K562 (cell line): ENCODE results near the gene SLC22A3. TPM values are rescaled to one million over a fixed set of nuclear protein-coding genes. Genes with fewer than 3 reads are reported as not detected.

Source experiments
- ATAC-seq: fragments of 200-7000 bp; cut with Tn5 transposase; 3 replicates; pipeline ENCODE4 v1.9.1; 2020; ENCODE audit warnings: moderate library complexity
- BruUV-seq: library from RNA; stranded (reverse); fragments of 400-500 nt; replicated peaks from 2 replicates; lab custom pipeline; 2021; lab: Mats Ljungman, UMichigan
- CTCF ChIA-PET: fragments of 300-600 bp; formaldehyde crosslinking; extraction: SDS; loops from one replicate; lab custom pipeline; 2021; ENCODE audit warnings: low intra/inter-chr PET ratio; lab: Yijun Ruan, JAX
- POLR2A ChIA-PET: fragments of 300-600, 350-650 bp; sonication (Branson Sonifier 250); formaldehyde crosslinking; extraction: SDS; loops from one replicate; lab custom pipeline; 2021; ENCODE audit warnings: antibody characterized with exemption, inconsistent platforms; lab: Yijun Ruan, JAX
- DNase-seq, 4 experiments: peaks; one replicate each; pipeline versions ENCODE4 v3.0.0 to v3.0.0-alpha.2; 2011 to 2018; ENCODE audit warnings: low spot score in 3 of 4, mixed read lengths in 3 of 4; ENCODE audit errors: extremely low read depth in 1 of 4
- FAIRE-seq: peaks from 2 replicates; lab custom pipeline; 2011; peaks lifted over from hg19 to GRCh38; lab: Jason Lieb, UNC
- H2AFZ ChIP-seq: 2 replicates; pipeline ENCODE4 v1.6.0; 2011; ENCODE audit warnings: low read depth, low read length, control low read depth, inconsistent platforms
- H3K27ac ChIP-seq: fragments of 200-600 bp; 3 replicates; pipeline ENCODE4 v1.8.0; 2011; ENCODE audit warnings: low read depth, mild to moderate bottlenecking, control low read depth, inconsistent platforms, low read length, moderate library complexity, mixed read lengths; ENCODE audit errors: extremely low read depth
- H3K27me3 ChIP-seq, 2 experiments: fragments of 300-600 bp in 1 of 2; 2 replicates in 1 of 2; 3 replicates in 1 of 2; pipeline versions ENCODE4 v1.6.0 to v1.8.0; 2011; ENCODE audit warnings: inconsistent platforms in 2 of 2, low read length in 2 of 2, mild to moderate bottlenecking in 1 of 2, mixed read lengths in 1 of 2, moderate library complexity in 1 of 2; ENCODE audit not compliant: control insufficient read depth in 2 of 2, insufficient read depth in 2 of 2
- H3K36me3 ChIP-seq: fragments of 300-600 bp; 3 replicates; pipeline ENCODE4 v1.8.0; 2011; ENCODE audit warnings: mild to moderate bottlenecking, low read length, inconsistent platforms; ENCODE audit not compliant: control insufficient read depth, insufficient read depth
- H3K4me1 ChIP-seq, 2 experiments: fragments of 200-600 bp in 1 of 2; replicated peaks in 1 of 2; 2 replicates in 1 of 2; 3 replicates in 1 of 2; pipeline versions ENCODE4 v1.5.1 to v1.8.0; 2011; ENCODE audit warnings: inconsistent platforms in 2 of 2, low read length in 2 of 2, mild to moderate bottlenecking in 1 of 2, mixed read lengths in 1 of 2, moderate library complexity in 1 of 2; ENCODE audit not compliant: control insufficient read depth in 2 of 2, insufficient read depth in 2 of 2
- H3K4me2 ChIP-seq: 2 replicates; pipeline ENCODE4 v1.6.1; 2011; ENCODE audit warnings: low read length, control low read depth, inconsistent platforms, mixed read lengths; ENCODE audit not compliant: insufficient read depth
- H3K4me3 ChIP-seq: fragments of 200-600 bp; sonication (generic), shearing (Covaris generic); 2 replicates; pipeline ENCODE4 v1.5.1; 2016; ENCODE audit warnings: control low read depth, inconsistent platforms
- H3K79me2 ChIP-seq: fragments of 200-600 bp; 3 replicates; pipeline ENCODE4 v1.8.0; 2011; ENCODE audit warnings: low read length, inconsistent platforms; ENCODE audit not compliant: control insufficient read depth, insufficient read depth
- H3K9ac ChIP-seq, 2 experiments: 2 replicates each; pipeline versions ENCODE4 v1.6.0 to v1.6.1; 2011; ENCODE audit warnings: low read depth in 2 of 2, low read length in 2 of 2, control low read depth in 1 of 2, inconsistent platforms in 1 of 2, mild to moderate bottlenecking in 1 of 2, mixed read lengths in 1 of 2; ENCODE audit not compliant: insufficient read depth in 1 of 2
- H3K9me1 ChIP-seq: one replicate; pipeline ENCODE4 v1.6.0; 2011; ENCODE audit warnings: inconsistent platforms, mild to moderate bottlenecking, low read length, moderate library complexity; ENCODE audit not compliant: control insufficient read depth, insufficient read depth
- H3K9me3 ChIP-seq: replicated peaks from 2 replicates; pipeline ENCODE4 v1.5.1; 2011; ENCODE audit warnings: low read depth, low read length, inconsistent platforms; ENCODE audit not compliant: control insufficient read depth, insufficient read depth
- H4K20me1 ChIP-seq: replicated peaks from 2 replicates; pipeline ENCODE4 v1.6.1; 2011; ENCODE audit warnings: low read length, inconsistent platforms, mixed read lengths; ENCODE audit not compliant: control insufficient read depth, insufficient read depth
- GABPA ChIP-seq: fragments of 200-800 bp; sonication (Bioruptor generic); conservative IDR thresholded peaks from 2 replicates; pipeline ENCODE4 v1.6.1; 2016; ENCODE audit warnings: low read depth, missing genetic modification characterization, missing compliant biosample characterization
- HOXB6 ChIP-seq: fragments of 250-450 bp; sonication (Bioruptor Pico); IDR thresholded peaks from 2 replicates; pipeline ENCODE4 v1.5.1; 2022; ENCODE audit warnings: mild to moderate bottlenecking, borderline replicate concordance
- KLF1 ChIP-seq: fragments of 450-650 bp; IDR thresholded peaks from 2 replicates; pipeline ENCODE4 v1.6.1; 2016; ENCODE audit warnings: missing genetic modification characterization, missing compliant biosample characterization
- NBN ChIP-seq: fragments of 450-650 bp; IDR thresholded peaks from 2 replicates; pipeline ENCODE4 v1.6.1; 2016; ENCODE audit warnings: low read depth, mild to moderate bottlenecking
- NCOA1 ChIP-seq: fragments of 450-650 bp; IDR thresholded peaks from 2 replicates; pipeline ENCODE4 v1.6.1; 2016; ENCODE audit warnings: low read depth
- NELFE ChIP-seq: IDR thresholded peaks from 2 replicates; pipeline ENCODE4 v1.6.1; 2011; ENCODE audit warnings: mild to moderate bottlenecking; ENCODE audit not compliant: insufficient read depth, insufficient read length
- ZNF75A ChIP-seq: fragments of 450-650 bp; formaldehyde crosslinking; IDR thresholded peaks from 2 replicates; pipeline ENCODE4 v1.4.0; 2020; ENCODE audit warnings: mild to moderate bottlenecking
- WGBS: fragments of 100-300 bp; shearing (Covaris generic); methylation state at CpG from one replicate; pipeline ENCODE4 v1.1.6; 2016; ENCODE audit warnings: low coverage, mixed read lengths; ENCODE audit not compliant: insufficient coverage; ENCODE audit errors: missing lambda C conversion rate; 5-methylcytosine and 5-hydroxymethylcytosine counted together
- in situ Hi-C: fragments of 300-500 bp; cut with MboI; formaldehyde crosslinking; loops from 4 replicates; pipeline ENCODE4 v1.15.0; 2018; ENCODE audit warnings: inconsistent platforms, mixed read lengths
- intact Hi-C: fragments of 100-400 bp; cut with micrococcal nuclease; formaldehyde crosslinking; loops from 2 replicates; pipeline ENCODE4 v1.14.2; 2022
- polyA plus RNA-seq, 8 experiments: library from polyadenylated mRNA; depleted of rRNA in 4 of 8; stranded (reverse) in 5 of 8; unstranded in 3 of 8; fragments of >200 nt; fragmentation: Nextera tagmentation in 2 of 8; fragmentation: Illumina TruSeq in 1 of 8; extraction: Ambion mirVana in 2 of 8; extraction: Trizol in 1 of 8; gene quantifications; 2 replicates each; pipeline versions ENCODE4 v1.2.1 to v1.2.3, GENCODE V29; 2011 to 2014; ENCODE audit warnings: inconsistent platforms in 1 of 8, missing spikeins in 1 of 8
- total RNA-seq, 7 experiments: library from RNA; depleted of rRNA in 6 of 7; stranded (reverse); fragments of >200 nt in 6 of 7; fragmentation: Illumina TruSeq in 2 of 7; extraction: Trizol in 2 of 7; gene quantifications; 2 replicates each; pipeline versions ENCODE4 v1.2.1 to v1.2.3, GENCODE V29; 2011 to 2021; ENCODE audit warnings: low replicate concordance in 1 of 7
- TF ChIP-seq, protein P1 (sequence below): fragments of 450-650 bp; formaldehyde crosslinking; IDR thresholded peaks from 2 replicates; pipeline ENCODE4 v1.4.0; 2020; ENCODE audit warnings: mild to moderate bottlenecking, moderate library complexity
- TF ChIP-seq, protein P2 (sequence below): sonication (generic); formaldehyde crosslinking; IDR thresholded peaks from 2 replicates; pipeline ENCODE4 v1.8.1; 2023; ENCODE audit warnings: mild to moderate bottlenecking, missing genetic modification reagents
- TF ChIP-seq, protein P3 (sequence below): sonication (generic); IDR thresholded peaks from 2 replicates; pipeline ENCODE4 v1.6.1; 2016
- TF ChIP-seq, protein P4 (sequence below): IDR thresholded peaks from 2 replicates; pipeline ENCODE4 v1.6.1; 2011; ENCODE audit warnings: borderline replicate concordance, low read depth, mild to moderate bottlenecking, moderate library complexity, low read length; ENCODE audit not compliant: insufficient read depth, poor library complexity, severe bottlenecking

The SLC22A3 gene
- total and polyA plus RNA-seq, 9 of the 15 experiments (the other 6 are each of a cell fraction or from before 2014, with no cell fraction given), result not detected

DNA sequence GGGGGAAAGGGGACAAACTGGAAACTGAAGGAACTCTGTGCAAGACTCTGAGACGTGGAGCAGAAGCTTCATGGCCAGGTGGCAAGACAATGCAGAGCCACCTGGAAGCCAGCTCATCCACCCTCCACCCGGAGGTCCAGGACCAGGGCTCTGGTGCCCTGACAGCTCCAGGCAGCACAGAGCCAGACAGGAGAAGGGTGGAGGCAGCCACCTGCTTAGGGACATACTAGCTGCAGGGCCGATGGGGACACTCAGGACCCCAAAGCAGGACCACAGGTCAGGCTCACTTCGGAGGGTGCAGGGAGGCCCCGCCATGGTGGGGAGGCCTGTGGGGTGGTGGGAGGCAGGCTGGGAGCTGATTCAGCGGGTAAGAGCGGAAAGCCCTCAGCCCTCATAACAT is 19.0 kb upstream of the SLC22A3 start:
- H3K9ac ChIP-seq, result no peak overlapping the region
- no peaks in the 10 kb centered on the region for H3K4me1 ChIP-seq
- no peak for ATAC-seq
- no peaks in the 10 kb centered on the region for H3K9me3 ChIP-seq
- no peaks in the 10 kb centered on the region for H3K36me3 ChIP-seq
- ChIA-PET CTCF (no interaction called here), POLR2A (no interaction called here)
- no peak for FAIRE-seq
- TF ChIP-seq, protein P1, sequence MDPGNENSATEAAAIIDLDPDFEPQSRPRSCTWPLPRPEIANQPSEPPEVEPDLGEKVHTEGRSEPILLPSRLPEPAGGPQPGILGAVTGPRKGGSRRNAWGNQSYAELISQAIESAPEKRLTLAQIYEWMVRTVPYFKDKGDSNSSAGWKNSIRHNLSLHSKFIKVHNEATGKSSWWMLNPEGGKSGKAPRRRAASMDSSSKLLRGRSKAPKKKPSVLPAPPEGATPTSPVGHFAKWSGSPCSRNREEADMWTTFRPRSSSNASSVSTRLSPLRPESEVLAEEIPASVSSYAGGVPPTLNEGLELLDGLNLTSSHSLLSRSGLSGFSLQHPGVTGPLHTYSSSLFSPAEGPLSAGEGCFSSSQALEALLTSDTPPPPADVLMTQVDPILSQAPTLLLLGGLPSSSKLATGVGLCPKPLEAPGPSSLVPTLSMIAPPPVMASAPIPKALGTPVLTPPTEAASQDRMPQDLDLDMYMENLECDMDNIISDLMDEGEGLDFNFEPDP, result no peak
- TF ChIP-seq, protein P2, sequence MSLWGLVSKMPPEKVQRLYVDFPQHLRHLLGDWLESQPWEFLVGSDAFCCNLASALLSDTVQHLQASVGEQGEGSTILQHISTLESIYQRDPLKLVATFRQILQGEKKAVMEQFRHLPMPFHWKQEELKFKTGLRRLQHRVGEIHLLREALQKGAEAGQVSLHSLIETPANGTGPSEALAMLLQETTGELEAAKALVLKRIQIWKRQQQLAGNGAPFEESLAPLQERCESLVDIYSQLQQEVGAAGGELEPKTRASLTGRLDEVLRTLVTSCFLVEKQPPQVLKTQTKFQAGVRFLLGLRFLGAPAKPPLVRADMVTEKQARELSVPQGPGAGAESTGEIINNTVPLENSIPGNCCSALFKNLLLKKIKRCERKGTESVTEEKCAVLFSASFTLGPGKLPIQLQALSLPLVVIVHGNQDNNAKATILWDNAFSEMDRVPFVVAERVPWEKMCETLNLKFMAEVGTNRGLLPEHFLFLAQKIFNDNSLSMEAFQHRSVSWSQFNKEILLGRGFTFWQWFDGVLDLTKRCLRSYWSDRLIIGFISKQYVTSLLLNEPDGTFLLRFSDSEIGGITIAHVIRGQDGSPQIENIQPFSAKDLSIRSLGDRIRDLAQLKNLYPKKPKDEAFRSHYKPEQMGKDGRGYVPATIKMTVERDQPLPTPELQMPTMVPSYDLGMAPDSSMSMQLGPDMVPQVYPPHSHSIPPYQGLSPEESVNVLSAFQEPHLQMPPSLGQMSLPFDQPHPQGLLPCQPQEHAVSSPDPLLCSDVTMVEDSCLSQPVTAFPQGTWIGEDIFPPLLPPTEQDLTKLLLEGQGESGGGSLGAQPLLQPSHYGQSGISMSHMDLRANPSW (CRISPR knock-in tag), result no peak
- TF ChIP-seq ZNF75A (CRISPR knock-in tag) (no peak), NELFE (no peak), HOXB6 (CRISPR knock-in tag) (no peak), KLF1 (no peak), NCOA1 (no peak), GABPA (tag) (no peak), NBN (no peak)
- TF ChIP-seq, protein P3, sequence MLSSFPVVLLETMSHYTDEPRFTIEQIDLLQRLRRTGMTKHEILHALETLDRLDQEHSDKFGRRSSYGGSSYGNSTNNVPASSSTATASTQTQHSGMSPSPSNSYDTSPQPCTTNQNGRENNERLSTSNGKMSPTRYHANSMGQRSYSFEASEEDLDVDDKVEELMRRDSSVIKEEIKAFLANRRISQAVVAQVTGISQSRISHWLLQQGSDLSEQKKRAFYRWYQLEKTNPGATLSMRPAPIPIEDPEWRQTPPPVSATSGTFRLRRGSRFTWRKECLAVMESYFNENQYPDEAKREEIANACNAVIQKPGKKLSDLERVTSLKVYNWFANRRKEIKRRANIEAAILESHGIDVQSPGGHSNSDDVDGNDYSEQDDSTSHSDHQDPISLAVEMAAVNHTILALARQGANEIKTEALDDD, result no peak
- TF ChIP-seq, protein P4, sequence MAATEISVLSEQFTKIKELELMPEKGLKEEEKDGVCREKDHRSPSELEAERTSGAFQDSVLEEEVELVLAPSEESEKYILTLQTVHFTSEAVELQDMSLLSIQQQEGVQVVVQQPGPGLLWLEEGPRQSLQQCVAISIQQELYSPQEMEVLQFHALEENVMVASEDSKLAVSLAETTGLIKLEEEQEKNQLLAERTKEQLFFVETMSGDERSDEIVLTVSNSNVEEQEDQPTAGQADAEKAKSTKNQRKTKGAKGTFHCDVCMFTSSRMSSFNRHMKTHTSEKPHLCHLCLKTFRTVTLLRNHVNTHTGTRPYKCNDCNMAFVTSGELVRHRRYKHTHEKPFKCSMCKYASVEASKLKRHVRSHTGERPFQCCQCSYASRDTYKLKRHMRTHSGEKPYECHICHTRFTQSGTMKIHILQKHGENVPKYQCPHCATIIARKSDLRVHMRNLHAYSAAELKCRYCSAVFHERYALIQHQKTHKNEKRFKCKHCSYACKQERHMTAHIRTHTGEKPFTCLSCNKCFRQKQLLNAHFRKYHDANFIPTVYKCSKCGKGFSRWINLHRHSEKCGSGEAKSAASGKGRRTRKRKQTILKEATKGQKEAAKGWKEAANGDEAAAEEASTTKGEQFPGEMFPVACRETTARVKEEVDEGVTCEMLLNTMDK, result no peak
- WGBS, result 0% methylated on average over 7 of the region's 7 CpGs
- no peak overlapping the region for H3K27ac ChIP-seq
- no peaks in the 10 kb centered on the region; the same call in 1 of the 2 replicates for H4K20me1 ChIP-seq
- no peak overlapping the region for H3K4me3 ChIP-seq
- intact Hi-C loops (no loop called here), in situ Hi-C loops (no loop called here)
- no peaks in the 10 kb centered on the region for H3K79me2 ChIP-seq
- no peak overlapping the region for H2AFZ ChIP-seq
- peaks cover 0 to 19% of the 10 kb centered on the region in 2 experiments; a peak in 2 of 5 replicates for H3K27me3 ChIP-seq
- no peak overlapping the region for H3K4me2 ChIP-seq
- BruUV-seq, result no TSS peak
- H3K9me1 ChIP-seq, result no peaks in the 10 kb centered on the region
- no peak for DNase-seq
